GM18511 (cell line): ENCODE results near the gene ZNF516.
A peak's percentile ranks its signal among the peaks of the same experiment; 100 is the strongest.

Source experiments
- ATAC-seq: cut with Tn5 transposase; IDR thresholded peaks from one replicate; pipeline ENCODE4 v1.9.1; 2021; ENCODE audit warnings: mild to moderate bottlenecking, moderate library complexity; ENCODE audit not compliant: unreplicated experiment

Gene ZNF516

DNA sequence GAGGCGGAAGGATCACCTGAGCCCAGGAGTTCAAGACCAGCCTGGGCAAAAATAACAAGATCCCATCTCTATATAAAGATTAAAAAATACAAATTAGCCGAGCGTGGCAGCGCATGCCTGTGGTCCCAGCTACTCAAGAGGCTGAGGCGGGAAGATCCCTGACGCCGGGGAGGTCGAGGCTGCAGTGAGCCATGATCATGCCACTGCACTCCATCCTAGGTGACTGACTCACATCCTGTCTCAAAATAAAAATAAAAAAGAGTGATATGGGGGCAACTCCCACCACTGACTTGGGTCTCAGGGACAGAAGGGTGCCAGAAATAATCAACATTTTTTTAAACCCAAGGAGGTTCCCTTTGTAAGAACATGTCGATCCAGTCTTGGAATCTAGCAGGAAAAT lies 37.6 kb downstream of the ZNF516 start:
- no peak for ATAC-seq

DNA sequence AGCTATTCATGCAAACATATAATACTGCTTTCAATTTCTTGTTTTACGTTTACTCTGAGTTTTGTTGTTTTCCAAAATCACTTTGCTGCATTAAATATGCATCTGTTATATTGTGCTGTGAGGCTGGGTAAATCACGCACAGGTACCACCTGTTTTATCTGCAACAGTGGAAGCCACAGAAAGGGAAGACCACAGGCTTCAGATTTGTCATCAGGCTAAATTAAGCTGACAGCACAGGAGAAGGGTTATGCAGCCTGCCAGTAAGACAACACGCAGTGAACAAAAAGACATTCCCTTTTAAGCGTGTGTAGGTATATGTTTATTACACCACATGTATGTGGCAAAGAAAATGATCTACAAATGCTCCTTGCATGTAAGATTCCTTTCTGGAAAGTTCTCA lies 38.2 kb downstream of the ZNF516 start:
- no peak for ATAC-seq

DNA sequence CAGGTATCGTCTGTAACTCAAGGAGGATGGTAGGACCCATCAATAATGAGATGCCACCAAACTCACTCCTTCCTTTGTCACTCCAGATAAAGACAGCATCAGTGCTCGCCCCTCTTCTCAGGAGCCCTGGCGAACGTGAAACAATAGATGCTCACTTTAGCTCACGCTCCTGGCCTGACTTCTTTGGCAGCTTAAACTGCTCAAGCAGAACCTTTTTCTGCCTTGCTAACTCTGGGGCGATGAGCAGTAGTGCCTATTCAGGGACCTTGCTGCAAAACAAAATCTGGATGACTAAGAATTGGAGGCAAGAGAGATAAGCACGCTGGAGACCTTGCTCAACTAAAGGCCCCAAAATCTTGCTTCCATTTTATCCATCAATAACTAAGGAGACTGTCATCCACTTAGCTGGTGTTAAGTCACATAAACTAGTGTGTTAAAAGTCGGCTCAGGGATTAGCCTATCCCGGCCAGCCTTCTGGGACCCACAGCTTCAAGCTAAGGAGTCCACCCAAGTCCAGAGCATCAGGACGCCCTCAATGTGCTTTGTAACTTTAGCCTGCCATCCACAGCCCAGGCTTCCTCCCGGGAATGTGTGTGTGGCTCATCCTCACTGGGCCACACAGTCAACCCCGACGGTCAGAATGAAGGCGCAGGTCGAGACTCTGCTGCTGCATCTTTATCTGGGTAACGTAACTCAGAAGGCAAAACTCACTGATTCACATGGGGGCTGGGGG lies 38.9 kb downstream of the ZNF516 start:
- ATAC-seq = no peak

DNA sequence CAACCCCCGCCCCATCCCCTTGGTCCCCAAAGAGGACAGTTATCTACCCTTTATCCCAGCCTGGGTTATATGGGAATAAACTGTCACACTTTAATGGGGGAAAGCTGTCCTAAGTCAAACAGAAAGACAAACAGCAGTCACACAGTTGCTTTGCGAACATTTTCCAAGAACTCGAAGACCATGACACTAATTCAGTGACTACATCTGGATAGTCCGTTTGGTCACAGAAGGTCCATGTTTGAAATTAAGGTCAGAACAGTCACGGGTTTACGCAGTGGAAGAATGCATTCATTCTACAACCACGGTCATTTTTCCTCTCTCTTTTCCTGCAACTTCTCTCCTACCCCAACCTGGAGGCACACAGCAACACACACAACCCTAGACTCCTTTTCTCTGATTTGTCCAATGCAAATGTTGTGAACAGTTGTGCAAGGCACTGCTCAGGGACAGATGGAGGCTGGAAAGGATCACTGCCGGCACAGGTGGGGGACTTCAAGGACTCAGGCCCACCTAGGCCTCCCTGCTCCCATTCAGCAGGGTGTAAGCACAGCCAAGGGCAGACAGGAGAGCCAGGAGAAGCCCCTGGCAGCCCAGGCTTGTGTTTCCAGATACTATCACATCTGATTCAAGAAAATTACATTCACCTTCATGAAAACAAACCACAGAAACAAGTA lies 39.9 kb downstream of the ZNF516 start:
- ATAC-seq = no peak

DNA sequence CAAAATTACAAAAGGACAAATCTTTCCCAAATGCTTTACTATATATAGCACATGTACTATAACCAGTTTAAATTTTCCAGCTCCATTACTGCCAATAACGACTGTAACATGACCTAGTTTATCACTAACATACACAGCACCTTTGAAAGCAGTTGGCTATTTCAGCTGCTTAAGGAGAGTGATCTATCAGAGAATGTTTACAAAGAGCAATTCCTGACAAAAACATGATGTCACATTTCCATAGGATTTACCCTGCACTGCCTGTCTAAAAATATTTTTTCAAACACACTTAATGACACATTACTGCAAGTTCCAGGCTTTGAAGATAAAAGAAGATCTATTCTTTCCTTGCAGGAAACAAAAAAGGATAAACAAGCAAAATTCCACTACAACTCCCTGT lies 40.6 kb downstream of the ZNF516 start:
- ATAC-seq = no peak

DNA sequence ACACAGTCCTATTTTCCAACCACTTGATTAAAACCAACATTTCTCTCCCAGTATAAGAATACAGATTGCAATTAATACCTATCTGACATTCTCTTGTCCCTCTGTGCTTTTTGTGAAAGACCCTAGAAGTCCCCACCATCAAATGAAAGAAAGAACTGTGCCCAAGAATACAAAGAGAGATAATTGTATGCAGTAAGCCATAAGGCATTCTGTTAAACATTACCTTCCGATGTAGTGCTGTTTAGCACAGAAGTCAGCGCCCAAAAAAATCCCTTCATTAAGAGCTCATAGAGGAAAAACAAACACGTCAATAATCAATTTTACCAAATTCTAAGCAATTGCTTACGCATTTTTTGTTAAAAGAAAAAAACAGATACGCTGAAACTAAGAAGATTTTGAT lies 41.1 kb downstream of the ZNF516 start:
- ATAC-seq = no peak

DNA sequence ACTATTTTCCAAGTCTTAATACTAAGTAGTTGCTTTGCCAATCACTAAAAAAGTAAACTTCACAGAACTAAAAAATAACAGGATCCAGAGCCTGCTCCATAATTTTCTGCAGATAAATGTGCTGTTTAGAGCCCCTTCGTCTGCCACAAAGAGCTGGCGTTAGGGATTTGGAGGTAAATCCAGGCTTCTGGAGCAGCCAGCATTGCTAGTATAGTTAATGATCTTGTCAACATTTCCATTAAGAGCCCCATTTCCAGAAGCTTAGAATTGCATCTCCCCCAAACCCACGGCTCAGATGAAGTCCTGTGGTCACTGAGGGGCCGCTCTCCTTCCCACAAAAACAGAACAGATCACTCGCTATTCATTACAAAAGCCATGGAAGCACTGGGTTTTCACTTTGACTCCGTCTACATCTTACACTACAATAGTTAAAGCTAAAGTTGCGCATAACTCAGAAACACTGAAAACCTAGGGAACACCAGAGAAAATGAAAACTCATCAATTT lies 41.9 kb downstream of the ZNF516 start:
- ATAC-seq = no peak

DNA sequence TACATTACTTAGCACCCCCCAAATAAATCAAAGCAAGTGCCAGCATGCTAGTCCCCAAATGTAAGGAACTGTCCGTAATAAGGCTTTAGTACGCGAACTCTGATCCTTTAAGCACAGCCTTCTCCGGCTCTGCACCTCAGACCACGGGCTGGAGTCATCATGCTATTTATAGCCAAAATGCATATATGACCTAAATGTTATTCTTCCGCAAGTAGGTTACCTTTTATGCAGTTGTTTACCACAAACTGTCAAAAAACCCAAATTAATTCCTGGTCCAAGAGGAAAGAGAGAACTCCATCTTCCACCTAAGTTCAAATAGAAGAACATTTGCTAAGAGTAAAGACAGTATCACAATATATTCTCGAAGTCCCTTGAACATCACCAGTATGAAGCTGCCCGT lies 42.7 kb downstream of the ZNF516 start:
- ATAC-seq = no peak

DNA sequence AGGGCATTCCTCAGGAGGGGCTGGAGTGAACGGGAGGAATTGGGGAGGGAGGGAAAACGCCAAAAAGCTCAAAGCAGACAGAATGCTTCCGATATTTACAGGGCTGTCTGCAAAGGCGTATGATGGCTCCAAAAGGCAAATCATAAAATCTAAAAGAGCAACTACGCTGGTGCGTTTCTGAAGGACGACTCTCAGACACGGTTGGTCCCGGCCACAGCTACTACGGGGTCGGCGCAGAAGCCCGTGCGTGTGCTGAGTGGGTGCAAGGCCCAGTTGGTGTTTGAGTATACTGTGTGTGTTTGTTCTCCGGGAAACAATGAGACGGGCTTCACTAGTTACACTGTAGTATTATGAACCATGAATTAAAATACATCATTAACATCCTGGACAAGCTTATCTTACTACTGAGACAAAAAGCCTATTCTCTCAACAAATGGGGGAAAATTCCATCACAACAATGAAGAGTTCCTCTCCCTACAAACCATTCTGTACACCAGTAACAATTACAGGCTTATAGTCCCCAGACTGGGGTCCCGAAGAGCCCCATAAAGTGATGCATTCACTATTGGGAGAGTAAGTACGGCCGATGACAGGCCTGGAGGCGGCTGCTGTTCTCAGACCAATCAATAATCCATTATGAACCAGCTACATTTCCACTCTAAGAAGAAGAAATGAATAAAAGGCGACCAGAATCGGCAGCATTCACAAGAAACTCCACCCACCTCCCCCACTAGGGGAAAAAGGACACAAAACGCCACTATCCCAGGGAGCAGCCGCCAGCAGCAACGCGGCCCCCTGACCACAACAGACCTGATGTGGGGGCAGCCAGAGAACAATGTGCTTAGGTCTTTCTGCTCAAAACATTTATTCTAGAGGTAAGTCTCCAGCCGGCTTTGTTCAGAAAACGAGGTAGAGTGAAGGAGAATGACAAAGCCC lies 43.4 kb downstream of the ZNF516 start:
- peak; percentile 47 for ATAC-seq

DNA sequence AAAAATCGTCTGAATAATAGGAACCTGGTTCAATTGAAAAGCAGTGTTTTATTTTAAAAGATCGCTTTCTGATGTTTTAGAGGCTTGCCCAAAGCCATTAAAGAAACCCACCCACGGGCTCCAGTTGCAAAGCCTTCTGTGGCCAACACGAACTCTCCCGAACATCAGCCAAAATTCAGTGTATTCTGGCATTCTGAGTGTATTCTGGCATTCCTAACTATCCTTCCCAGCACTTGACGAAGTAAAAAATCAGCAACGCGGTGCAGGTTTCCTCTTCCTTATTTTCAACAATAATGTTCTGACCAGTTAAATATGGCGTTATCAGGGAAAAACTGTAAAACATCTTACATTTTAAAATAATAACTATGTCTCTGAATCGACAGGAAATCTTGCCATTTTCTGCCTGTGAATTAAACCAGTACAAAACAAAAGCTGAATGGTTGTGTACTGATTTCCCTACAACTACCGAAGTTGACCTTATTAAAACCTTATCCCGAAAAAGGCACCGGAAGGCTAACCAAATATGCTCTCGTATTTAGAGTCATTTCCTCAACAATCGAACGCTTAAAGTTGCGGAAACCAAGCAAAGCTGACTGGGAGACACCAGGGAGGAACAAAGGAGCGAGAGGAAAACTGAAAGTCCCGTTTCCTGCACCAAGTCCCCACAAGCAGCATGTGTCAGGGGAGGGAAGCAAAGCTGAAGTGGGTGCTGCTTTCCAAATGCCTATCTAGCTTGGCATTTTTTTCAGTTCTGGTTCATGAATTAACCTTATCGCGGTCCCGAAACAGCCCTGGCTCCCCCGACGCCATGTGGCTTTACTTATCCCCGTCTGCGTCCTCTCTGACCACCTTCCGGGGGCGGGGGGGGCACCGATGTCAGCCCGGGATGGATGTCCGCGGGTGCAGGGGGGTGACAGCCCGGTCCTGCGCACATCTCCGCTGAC lies 44.3 kb downstream of the ZNF516 start:
- ATAC-seq = peak; percentile 50

DNA sequence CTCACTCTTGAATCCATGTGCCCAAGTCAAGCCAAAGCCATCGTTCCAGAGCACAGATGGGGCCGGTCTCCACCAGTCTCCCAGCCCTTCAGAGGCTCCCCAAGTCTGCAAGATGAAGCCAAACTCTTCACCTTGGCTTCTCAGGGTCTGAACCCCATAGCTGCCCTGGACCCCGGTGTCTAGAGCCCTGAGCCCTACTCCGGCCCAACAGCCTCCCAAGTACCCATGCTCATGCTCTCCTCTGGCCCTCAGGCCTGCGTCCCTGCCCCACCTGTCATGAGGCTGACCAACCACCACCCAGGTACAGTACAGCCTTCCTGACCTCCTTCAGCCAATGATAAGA lies 46.0 kb downstream of the ZNF516 start:
- ATAC-seq = no peak

DNA sequence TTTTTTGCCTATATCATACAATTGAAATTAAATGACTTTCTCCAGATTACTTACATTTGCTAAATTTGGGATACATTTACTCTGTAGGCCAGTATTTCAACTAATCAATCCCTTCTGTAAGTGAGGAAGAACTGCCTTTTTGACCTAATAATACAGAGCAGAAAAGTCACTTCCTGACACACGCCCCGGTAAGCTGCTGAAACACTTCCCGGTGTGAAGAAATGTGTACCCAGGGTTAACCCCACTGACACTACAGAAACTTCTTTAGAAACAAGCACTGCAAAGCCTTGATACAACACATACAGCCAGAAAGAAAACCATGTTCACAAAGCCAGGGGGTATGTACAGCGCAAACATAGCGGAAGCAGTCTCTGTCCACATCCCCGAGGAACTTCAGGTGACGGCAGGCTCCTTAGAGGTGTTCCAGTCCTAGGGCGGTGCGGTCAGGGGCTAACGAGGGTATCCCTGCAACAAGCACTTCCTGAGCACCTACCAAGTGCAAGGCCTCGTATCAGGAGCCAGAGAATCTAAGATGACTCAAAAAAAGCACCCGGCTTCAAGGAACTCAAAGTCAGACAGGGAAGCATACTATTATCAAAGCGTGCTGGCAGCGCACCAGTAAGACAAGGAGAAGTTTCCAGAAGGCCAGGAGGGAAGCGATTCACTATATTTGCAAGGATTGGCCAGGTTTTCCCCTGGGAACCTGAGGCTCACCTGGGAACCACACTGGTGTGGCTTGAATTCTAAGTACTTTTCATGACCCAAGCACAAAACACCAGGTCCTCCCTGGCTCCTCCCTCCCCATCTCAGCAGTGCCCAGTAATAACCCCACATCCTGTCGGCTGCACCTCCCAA lies 46.6 kb downstream of the ZNF516 start:
- no peak for ATAC-seq

DNA sequence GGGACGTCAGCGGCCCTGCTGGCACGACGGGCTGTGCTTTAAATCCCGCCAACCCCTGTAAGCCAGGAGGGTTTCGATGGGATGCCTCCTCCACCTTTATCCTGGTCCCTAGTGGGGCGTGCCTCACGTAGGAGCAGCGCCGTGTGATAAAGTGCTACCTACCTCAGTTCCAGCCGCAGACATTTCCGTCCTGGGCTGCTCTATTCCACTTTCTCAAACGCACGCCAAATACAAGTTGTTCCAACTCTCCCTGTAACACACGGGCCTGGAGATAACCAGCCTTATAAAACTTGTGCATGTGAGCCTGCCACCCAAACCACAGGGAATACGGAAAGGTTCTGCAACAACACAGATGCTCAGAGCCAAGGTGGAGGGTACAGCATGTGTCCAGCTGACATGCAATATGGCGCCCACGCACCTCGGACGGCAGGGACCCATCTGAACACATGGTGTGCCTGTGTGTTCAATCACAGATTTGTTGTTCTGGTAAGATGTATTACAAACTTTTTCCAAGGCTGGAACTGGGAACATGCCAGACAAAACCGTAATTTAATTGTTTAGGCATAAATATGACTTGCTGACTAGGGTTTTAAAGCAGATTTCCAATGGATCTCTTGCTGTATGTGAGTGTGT lies 47.7 kb downstream of the ZNF516 start:
- no peak for ATAC-seq

DNA sequence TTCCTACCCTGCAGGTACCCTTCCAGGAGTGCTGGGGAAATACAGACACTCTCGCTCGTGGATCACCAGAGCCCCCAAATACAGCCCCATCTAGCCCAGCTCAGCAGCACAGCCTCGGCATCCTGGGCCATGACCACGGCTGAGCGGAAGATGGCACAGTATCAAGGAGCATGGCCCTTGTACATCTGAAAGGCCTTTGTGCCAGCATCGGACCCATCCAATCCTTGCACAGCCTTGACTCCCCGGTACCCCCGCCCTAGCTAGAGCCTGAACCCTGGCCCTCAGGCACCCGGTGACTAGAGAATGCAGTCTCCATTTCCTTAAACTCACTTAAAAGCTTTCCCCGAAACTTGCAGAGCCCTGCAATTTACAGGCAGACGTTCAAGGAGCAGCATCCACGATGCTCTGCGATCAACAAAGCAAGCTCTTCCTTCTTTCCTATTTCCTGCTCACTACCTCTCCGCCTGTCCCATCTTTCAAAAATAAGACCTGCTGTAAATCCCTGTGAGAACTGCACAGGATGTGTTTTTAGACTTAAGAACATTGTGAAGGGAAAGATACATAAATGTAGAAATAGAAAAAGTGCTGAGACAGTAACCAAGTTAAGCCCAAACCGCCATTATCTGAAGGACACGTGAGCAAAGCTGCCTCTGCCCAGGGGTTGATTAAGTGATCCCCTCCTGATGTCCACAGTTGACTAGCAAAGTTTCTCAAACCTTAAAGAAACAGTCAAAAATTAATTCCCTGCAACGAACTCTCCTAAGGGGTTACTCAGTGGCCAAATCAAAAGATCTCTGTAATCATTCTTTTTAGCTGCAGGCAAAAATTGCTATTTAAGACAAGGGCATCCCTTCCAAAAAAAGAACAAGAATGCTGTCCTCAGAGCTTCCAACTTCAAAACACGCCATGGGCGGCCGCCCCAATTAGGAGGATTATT lies 48.5 kb downstream of the ZNF516 start:
- ATAC-seq = no peak

DNA sequence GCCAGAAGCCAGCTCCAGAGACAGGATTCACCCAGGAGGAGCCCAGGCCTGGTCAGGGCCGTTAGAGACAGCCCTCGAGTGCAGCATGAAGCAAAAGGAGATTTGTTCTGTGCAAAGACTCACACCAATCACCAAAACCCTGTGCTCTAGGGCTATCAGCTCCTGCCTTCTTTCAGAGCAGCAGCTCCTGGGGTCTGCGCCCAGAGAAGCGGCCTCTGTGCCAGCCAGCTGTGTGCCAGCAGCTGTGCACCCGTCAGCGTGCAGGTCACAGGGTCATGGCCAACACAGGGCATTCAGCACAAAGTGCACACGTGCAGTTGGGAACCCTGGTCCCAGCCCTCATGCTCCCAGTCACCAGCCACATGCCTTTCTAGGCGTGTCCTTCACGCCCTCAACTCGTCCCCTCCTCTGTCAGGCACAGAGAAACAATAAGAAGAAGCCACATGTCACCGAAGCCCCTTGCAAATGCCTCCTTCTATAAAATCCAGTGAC lies 49.3 kb downstream of the ZNF516 start:
- ATAC-seq = no peak

DNA sequence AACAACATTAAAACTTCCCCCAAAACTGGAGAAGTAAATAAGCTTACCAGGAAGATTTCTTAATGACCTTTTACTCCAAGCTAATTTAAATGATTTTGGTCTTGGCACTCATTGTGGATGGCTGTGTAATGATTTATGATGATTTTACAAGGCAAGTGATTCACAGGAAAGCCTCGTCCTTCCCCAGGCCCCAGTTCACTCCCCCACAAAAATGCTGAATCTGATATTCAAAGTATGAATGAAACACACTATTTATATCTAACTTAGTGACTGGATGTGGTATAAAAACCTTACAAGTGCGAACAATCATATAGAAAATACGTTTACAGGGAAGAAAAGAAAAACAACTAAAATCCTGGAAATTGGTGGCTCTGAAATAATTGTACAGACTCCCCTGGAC lies 49.8 kb downstream of the ZNF516 start:
- no peak for ATAC-seq

DNA sequence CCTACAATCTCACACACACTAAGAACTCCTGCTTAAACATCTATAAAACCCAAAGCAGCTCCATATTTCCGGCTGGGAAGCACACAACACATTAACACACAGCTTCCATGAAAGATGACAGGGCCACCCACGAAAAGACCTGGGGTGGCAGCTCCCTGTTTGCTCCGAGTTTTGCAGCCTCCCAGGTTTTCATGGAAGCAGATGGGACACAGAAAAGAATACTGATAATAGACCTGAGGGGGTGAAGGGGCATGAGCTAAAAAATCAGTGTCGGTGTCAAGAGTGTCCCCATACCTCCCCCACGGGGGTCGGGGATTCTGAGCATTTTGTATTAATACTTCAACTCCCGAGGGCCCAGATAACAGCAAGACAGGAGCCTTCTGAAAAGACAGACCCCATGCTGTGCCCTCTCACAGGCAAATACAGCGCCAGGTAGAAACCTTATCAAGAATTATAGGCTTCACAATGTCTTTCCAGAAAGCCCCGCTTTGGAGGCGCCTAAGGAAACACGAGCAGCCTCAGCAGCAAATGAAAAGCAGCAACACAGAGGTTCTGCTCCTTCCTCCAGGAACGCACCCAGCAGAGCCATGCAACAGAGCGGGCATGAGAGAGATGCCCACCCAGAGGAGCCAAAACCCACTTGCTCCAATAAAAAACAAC lies 50.5 kb downstream of the ZNF516 start:
- no peak for ATAC-seq
